Measurements from ENCODE around the gene TMEM134.
"Not testable (repeated sequence)": the region's sequence is repeated elsewhere in the genome, so short reads cannot be mapped to it uniquely, and the experiment has no call there.

The TMEM134 gene

GRCh38 chr11:67485873-67486361 lies 16.9 kb upstream of the TMEM134 start:
- not testable (repeated sequence) for DNase-seq (ENCODE audit: low spot score)

- no peak for DNase-seq (ENCODE audit: low spot score)
Observed at GRCh38 chr11:67484847-67485311, 15.8 kb upstream of the TMEM134 start.

- no peak for DNase-seq (ENCODE audit: low spot score)
Observed at GRCh38 chr11:67483831-67484665, 15.0 kb upstream of the TMEM134 start.

GRCh38 chr11:67482827-67483798 lies 14.1 kb upstream of the TMEM134 start, which contains the start of gene AIP:
Gene AIP (plus strand): TSS chr11:67483026. CDS start chr11:67483159, 133 bp downstream.
- peak; percentile 99 for DNase-seq (ENCODE audit: low spot score)

- DNase-seq (ENCODE audit: low spot score): no peak
Observed at GRCh38 chr11:67482275-67482826, 13.3 kb upstream of the TMEM134 start.

- not testable (repeated sequence) for DNase-seq (ENCODE audit: low spot score)
Observed at GRCh38 chr11:67477344-67478050, 8.4 kb upstream of the TMEM134 start.

GRCh38 chr11:67476692-67477091 lies 7.6 kb upstream of the TMEM134 start:
- not testable (repeated sequence) for DNase-seq (ENCODE audit: low spot score)

GRCh38 chr11:67472882-67473281 lies 3.8 kb upstream of the TMEM134 start:
- no peak for DNase-seq (ENCODE audit: low spot score)

GRCh38 chr11:67470337-67471002 lies 1.4 kb upstream of the TMEM134 start:
- no peak for DNase-seq (ENCODE audit: low spot score)

- DNase-seq (ENCODE audit: low spot score): no peak
Observed at GRCh38 chr11:67469508-67469811, 409 bp upstream of the TMEM134 start.

GRCh38 chr11:67468456-67468758 lies 644 bp downstream of the TMEM134 start:
- no peak for DNase-seq (ENCODE audit: low spot score)

- no peak for DNase-seq (ENCODE audit: low spot score)
Observed at GRCh38 chr11:67468056-67468455, 995 bp downstream of the TMEM134 start.

- DNase-seq (ENCODE audit: low spot score): no peak
Observed at GRCh38 chr11:67466962-67467771, 1.9 kb downstream of the TMEM134 start.

- DNase-seq (ENCODE audit: low spot score): no peak
Observed at GRCh38 chr11:67466367-67466766, 2.7 kb downstream of the TMEM134 start.

GRCh38 chr11:67465530-67465929 lies 3.5 kb downstream of the TMEM134 start:
- DNase-seq (ENCODE audit: low spot score): not testable (repeated sequence)

- no peak for DNase-seq (ENCODE audit: low spot score)
Observed at GRCh38 chr11:67465189-67465510, 3.9 kb downstream of the TMEM134 start.

- peak; percentile 96 for DNase-seq (ENCODE audit: low spot score)
Observed at GRCh38 chr11:67464411-67465188, 4.5 kb downstream of the TMEM134 start.

- DNase-seq (ENCODE audit: low spot score): no peak
Observed at GRCh38 chr11:67463680-67464410, 5.2 kb downstream of the TMEM134 start.

GRCh38 chr11:67463186-67463585 lies 5.9 kb downstream of the TMEM134 start:
- no peak for DNase-seq (ENCODE audit: low spot score)

All from iPS-NIHi11 (cell line).